GM19395 (cell line): ENCODE data around the gene PPFIBP2.

ENCODE experiments used
- ATAC-seq: cut with Tn5 transposase; IDR thresholded peaks from one replicate; pipeline ENCODE4 v1.9.1; 2021; ENCODE audit warnings: mild to moderate bottlenecking, moderate library complexity; ENCODE audit not compliant: unreplicated experiment

PPFIBP2 gene

DNA sequence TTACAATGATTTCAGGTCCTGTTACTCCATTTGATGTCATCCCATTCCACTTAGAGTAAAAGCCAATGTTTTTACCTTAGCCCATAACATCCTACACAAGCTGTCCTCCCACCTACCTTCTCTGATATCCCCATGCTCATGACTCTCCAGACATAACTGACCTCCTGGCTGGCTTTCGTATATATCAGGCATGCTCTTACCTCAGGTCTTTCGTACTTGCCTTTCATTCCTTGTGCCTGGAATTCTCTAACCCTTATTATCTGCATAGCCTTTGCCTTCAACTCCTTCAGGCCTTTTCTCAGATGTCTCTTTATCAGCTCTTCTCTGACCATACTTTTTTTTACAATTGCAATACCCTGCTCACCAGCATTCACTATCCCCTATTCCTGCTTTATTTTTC, 169.8 kb downstream of the PPFIBP2 start:
- ATAC-seq = no peak

DNA sequence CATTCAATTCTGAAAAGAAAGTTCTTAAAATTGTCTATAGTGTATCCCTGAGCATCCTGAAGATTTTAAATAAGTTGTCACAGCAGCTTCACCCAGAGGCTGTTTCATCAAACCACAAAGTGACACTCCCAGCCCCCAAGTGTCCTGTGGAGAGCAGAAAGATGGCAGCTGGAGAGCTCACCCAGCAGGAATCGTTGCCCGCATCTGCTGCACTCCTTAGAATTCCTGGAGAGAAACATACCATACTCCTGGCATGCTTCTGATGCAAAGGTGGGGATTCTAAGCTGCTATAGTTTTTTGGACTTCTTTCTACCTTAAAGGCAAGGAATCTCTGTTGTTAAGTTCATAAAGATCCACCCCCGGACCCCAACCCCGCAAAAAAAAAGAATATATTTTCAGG, 173.0 kb downstream of the PPFIBP2 start:
- no peak for ATAC-seq

DNA sequence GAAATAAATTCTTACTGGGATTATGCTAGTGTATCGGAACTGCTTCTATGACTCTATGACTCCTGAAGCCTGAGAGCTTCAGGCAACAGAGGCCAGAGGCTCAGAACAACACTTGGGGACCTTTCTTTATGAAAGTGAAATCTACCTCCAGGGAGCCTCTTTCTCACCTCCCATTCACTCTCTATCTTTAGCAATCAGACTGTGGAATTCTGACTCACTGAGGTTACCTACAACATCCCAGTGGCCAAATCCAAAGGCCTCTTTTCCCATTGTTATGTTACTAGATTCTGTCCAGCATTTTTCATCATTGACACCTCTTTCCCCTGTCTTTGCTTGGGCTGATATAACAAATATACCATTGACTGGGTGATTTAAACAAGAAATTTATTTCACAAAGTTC, 173.6 kb downstream of the PPFIBP2 start:
- ATAC-seq = no peak

GRCh38 chr11:7688238-7688826, 174.5 kb downstream of the PPFIBP2 start:
- ATAC-seq = no peak

DNA sequence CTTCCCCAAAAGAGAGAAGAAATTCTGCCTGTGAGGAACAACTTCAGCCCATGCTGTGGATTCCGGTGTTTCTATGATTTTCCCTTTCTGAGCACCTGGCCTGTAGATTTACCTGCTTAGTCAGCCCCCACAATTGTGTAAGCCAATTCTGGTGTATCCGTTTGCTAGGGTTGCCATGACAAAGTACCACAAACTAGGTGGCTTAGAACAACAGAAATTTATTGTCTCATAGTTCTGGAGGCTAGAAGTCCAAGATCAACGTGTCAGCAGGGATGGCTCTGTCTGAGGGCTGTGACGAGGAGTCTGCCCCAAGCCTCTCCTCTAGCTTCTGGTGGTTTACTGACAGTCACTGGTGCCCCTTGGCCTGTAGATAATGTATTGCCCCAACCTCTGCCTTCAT, 175.4 kb downstream of the PPFIBP2 start:
- no peak for ATAC-seq

DNA sequence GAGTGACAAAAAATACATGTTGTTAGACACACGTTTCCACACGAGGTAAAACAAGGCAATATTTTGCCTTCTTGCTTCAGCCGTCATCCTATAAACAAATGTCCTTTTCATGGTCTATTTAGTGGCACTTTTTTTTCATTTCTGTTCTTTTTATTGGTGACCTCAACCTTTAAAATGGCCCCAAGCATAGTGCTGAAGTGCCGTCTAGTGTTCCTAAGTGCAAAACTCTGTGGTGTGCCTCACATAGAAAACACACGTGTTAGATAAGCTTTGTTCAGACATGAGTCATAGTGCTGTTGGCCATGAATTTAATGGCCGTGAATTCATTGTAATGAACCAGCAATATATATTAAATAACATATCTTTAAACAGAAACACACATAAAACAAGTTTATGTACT, 176.8 kb downstream of the PPFIBP2 start:
- no peak for ATAC-seq

- no peak for ATAC-seq
Measured at GRCh38 chr11:7691759-7692350, 178.1 kb downstream of the PPFIBP2 start.

DNA sequence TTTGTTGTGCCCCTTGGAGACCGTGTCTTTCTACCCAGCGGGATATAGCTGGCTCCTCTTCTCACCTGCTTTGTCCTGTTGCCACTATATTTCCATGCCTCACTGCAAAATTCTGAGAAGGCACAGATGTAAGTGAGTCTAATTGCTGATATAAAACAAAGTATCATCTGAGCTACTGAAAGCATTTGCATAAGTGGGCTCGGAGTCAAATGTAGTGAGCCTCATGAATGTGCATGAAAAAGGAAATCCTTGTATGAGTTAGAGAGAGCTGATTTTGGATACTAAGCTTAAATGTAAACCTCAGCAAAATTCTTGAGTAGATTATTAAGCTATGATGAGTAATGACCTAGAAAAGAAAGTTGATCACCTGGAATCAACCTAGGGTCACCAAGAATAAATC, 178.6 kb downstream of the PPFIBP2 start:
- ATAC-seq = no peak

- no peak for ATAC-seq
Measured at GRCh38 chr11:7694235-7694634, 180.4 kb downstream of the PPFIBP2 start.

DNA sequence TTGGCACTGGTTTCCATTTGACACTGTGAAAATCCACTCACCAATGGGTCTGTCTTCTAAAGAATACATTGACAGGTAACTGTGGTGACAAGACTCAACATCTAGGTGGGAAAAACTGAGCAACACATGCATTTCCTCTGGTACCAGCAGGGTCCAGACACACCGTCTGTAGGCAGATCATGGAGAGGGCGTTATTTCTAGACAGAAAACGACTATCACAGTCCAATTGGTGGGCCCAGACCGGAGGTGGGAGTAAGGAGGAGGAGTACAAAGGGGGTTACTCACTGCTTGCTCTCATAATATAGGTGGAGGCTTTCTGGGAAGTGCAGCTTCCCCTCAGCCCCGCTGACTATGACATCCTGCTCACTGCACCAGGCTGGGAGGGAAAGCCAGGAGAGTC, 182.6 kb downstream of the PPFIBP2 start:
- ATAC-seq = no peak
